ENCODE data around the gene VANGL2.

DNA sequence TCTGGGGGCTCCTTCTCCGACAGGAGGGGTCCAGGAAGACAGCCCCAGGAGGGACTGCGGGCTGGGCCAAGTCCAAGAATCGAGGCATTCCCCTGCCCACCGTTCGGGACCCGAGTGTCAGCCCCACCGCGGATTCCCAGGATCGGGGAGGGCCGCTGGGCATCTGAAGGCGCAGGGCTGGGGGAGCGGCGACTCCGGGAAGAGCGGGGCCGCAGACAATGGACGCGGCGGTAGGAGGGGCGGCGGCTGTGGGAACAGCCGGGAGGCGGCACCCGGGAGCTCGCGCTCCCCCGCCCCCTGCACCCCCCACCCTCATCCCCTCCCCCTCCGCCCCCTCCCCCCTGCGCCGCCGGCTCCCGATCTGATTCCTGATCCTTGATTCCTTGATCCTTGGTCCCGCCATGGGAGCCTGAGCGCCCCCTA, at the start of gene VANGL2:
- TF ChIP-seq, protein P1, sequence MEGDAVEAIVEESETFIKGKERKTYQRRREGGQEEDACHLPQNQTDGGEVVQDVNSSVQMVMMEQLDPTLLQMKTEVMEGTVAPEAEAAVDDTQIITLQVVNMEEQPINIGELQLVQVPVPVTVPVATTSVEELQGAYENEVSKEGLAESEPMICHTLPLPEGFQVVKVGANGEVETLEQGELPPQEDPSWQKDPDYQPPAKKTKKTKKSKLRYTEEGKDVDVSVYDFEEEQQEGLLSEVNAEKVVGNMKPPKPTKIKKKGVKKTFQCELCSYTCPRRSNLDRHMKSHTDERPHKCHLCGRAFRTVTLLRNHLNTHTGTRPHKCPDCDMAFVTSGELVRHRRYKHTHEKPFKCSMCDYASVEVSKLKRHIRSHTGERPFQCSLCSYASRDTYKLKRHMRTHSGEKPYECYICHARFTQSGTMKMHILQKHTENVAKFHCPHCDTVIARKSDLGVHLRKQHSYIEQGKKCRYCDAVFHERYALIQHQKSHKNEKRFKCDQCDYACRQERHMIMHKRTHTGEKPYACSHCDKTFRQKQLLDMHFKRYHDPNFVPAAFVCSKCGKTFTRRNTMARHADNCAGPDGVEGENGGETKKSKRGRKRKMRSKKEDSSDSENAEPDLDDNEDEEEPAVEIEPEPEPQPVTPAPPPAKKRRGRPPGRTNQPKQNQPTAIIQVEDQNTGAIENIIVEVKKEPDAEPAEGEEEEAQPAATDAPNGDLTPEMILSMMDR (IDR thresholded peaks at IDR 0.05), result peak in 1 of 12 donors; percentile 9
- no peak for TF ChIP-seq POLR2A (IDR thresholded peaks at IDR 0.05)
